HepG2 (cell line): ENCODE results near the gene COQ9. TPM values are rescaled to one million over a fixed set of nuclear protein-coding genes. Genes with fewer than 3 reads are reported as not detected.

Experiments
- ARNT2 ChIP-seq: sonication (generic); formaldehyde crosslinking; IDR thresholded peaks from 2 replicates; pipeline ENCODE4 v1.8.0; 2022; ENCODE audit warnings: mild to moderate bottlenecking, low read depth, missing genetic modification reagents, moderate library complexity
- NAIF1 ChIP-seq: sonication (generic); formaldehyde crosslinking; IDR thresholded peaks from 2 replicates; pipeline ENCODE4 v1.5.0; 2020; ENCODE audit warnings: mild to moderate bottlenecking, missing genetic modification reagents, borderline replicate concordance
- NFIC ChIP-seq: IDR thresholded peaks from 2 replicates; pipeline ENCODE4 v1.6.1; 2012; ENCODE audit warnings: mild to moderate bottlenecking, low read length, inconsistent platforms
- PCBP2 ChIP-seq: fragments of 200-400 bp; formaldehyde crosslinking; optimal IDR thresholded peaks from 2 replicates; pipeline ENCODE3; 2018; ENCODE audit warnings: low read length, low read depth; ENCODE audit not compliant: poor library complexity, severe bottlenecking
- POGZ ChIP-seq: sonication (generic); formaldehyde crosslinking; IDR thresholded peaks from 2 replicates; pipeline ENCODE4 v1.4.0; 2020; ENCODE audit warnings: mild to moderate bottlenecking, missing genetic modification reagents
- SP1 ChIP-seq, 2 experiments: fragments of 450-650 bp in 1 of 2; sonication (generic) in 1 of 2; formaldehyde crosslinking in 1 of 2; IDR thresholded peaks; 2 replicates each; pipeline versions ENCODE4 v1.4.0 to v1.6.1; 2016 to 2020; ENCODE audit warnings: missing genetic modification reagents in 1 of 2
- SP2 ChIP-seq: sonication (generic); formaldehyde crosslinking; IDR thresholded peaks from 2 replicates; pipeline ENCODE4 v1.5.1; 2020; ENCODE audit warnings: mild to moderate bottlenecking, missing genetic modification reagents
- ZNF3 ChIP-seq: IDR thresholded peaks from 2 replicates; pipeline ENCODE4 v1.7.0; 2017; ENCODE audit warnings: inconsistent platforms
- ZNF770 ChIP-seq: sonication (generic); formaldehyde crosslinking; IDR thresholded peaks from 2 replicates; pipeline ENCODE4 v1.5.0; 2020; ENCODE audit warnings: mild to moderate bottlenecking, missing genetic modification reagents
- ZNF776 ChIP-seq: sonication (generic); formaldehyde crosslinking; IDR thresholded peaks from 2 replicates; pipeline ENCODE4 v1.4.0; 2020; ENCODE audit warnings: mild to moderate bottlenecking, missing genetic modification reagents
- ZNF83 ChIP-seq: sonication (generic); formaldehyde crosslinking; IDR thresholded peaks from 2 replicates; pipeline ENCODE4 v1.4.0; 2020; ENCODE audit warnings: missing genetic modification reagents, mild to moderate bottlenecking, borderline replicate concordance
- polyA plus RNA-seq, 8 experiments: library from polyadenylated mRNA; depleted of rRNA in 3 of 8; stranded (reverse) in 7 of 8; unstranded in 1 of 8; fragments of >200 nt; fragmentation: Illumina TruSeq in 4 of 8; extraction: Trizol in 4 of 8; gene quantifications; 2 replicates each; pipeline versions ENCODE4 v1.2.1 to v1.2.3, GENCODE V29; 2011 to 2016; ENCODE audit warnings: low read depth in 4 of 8, missing spikeins in 1 of 8, mixed read lengths in 1 of 8; ENCODE audit not compliant: insufficient read depth in 1 of 8
- total RNA-seq, 5 experiments: library from RNA; depleted of rRNA; stranded (reverse); fragments of >200 nt; fragmentation: Illumina TruSeq; extraction: Trizol; gene quantifications; 2 replicates each; pipeline ENCODE4 v1.2.3, GENCODE V29; 2016; ENCODE audit warnings: low read depth in 1 of 5
- TF ChIP-seq, protein P1 (sequence below), 2 experiments: fragments of 450-650 bp in 1 of 2; sonication (generic) in 1 of 2; formaldehyde crosslinking in 1 of 2; IDR thresholded peaks; 2 replicates each; pipeline versions ENCODE4 v1.6.1 to v1.8.0; 2016 to 2022; ENCODE audit warnings: antibody characterized with exemption in 1 of 2, mild to moderate bottlenecking in 1 of 2, missing genetic modification reagents in 1 of 2

Gene COQ9
- total and polyA plus RNA-seq, 2 of the 13 experiments (the other 11 are each of a cell fraction or from before 2014, with no cell fraction given): 57.5 to 108 TPM

- TF ChIP-seq, protein P1, sequence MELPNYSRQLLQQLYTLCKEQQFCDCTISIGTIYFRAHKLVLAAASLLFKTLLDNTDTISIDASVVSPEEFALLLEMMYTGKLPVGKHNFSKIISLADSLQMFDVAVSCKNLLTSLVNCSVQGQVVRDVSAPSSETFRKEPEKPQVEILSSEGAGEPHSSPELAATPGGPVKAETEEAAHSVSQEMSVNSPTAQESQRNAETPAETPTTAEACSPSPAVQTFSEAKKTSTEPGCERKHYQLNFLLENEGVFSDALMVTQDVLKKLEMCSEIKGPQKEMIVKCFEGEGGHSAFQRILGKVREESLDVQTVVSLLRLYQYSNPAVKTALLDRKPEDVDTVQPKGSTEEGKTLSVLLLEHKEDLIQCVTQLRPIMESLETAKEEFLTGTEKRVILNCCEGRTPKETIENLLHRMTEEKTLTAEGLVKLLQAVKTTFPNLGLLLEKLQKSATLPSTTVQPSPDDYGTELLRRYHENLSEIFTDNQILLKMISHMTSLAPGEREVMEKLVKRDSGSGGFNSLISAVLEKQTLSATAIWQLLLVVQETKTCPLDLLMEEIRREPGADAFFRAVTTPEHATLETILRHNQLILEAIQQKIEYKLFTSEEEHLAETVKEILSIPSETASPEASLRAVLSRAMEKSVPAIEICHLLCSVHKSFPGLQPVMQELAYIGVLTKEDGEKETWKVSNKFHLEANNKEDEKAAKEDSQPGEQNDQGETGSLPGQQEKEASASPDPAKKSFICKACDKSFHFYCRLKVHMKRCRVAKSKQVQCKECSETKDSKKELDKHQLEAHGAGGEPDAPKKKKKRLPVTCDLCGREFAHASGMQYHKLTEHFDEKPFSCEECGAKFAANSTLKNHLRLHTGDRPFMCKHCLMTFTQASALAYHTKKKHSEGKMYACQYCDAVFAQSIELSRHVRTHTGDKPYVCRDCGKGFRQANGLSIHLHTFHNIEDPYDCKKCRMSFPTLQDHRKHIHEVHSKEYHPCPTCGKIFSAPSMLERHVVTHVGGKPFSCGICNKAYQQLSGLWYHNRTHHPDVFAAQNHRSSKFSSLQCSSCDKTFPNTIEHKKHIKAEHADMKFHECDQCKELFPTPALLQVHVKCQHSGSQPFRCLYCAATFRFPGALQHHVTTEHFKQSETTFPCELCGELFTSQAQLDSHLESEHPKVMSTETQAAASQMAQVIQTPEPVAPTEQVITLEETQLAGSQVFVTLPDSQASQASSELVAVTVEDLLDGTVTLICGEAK (IDR thresholded peaks at IDR 0.05): no peak
- TF ChIP-seq, protein P1 (CRISPR knock-in tag; IDR thresholded peaks at IDR 0.05): no peak
- TF ChIP-seq POGZ (no peak), NFIC (0 out of 2 replicates have a peak, but pooled peaks have one; percentile 60), ZNF83 (no peak), NAIF1 (CRISPR knock-in tag) (no peak; the same call in 1 of the 2 replicates), SP2 (CRISPR knock-in tag) (no peak), ARNT2 (CRISPR knock-in tag) (no peak; the same call in 1 of the 2 replicates), SP1 (IDR thresholded peaks at IDR 0.05) (no peak), SP1 (CRISPR knock-in tag; IDR thresholded peaks at IDR 0.05) (peak; percentile 10; the same call in 1 of the 2 replicates), ZNF776 (CRISPR knock-in tag) (no peak), ZNF3 (no peak), PCBP2 (no peak), ZNF770 (peak; percentile 37; the same call in 1 of the 2 replicates)
These were observed 24.8 kb downstream of the COQ9 start (continued) for GRCh38 chr16:57471852-57472664.
